CD14-positive monocyte (primary cell): ENCODE data around the gene NUP188. TPM values are rescaled to one million over a fixed set of nuclear protein-coding genes. Genes with fewer than 3 reads are reported as not detected.

Source experiments
- DNase-seq, 3 donors: peaks; one replicate each; pipeline ENCODE4 v3.0.0-alpha.2; 2011 to 2022
- H2AFZ ChIP-seq: 2 replicates; pipeline ENCODE4 v1.6.0; 2012; ENCODE audit warnings: mild to moderate bottlenecking, low read depth, low read length, inconsistent platforms; ENCODE audit not compliant: insufficient read depth, poor library complexity, severe bottlenecking
- H3K27ac ChIP-seq, 2 donors: 1 replicate in 1 of 2; 2 replicates in 1 of 2; pipeline ENCODE4 v1.5.1; 2012 to 2013; ENCODE audit warnings: low read length in 2 of 2, control low read depth in 1 of 2, inconsistent platforms in 1 of 2, low read depth in 1 of 2, mild to moderate bottlenecking in 1 of 2
- H3K27me3 ChIP-seq, 2 donors: one replicate each; pipeline versions ENCODE4 v1.6.0 to v1.6.1; 2011 to 2013; ENCODE audit warnings: low read length in 2 of 2; ENCODE audit not compliant: control insufficient read depth in 2 of 2, insufficient read depth in 2 of 2
- H3K36me3 ChIP-seq, 2 donors: replicated peaks in 1 of 2; 1 replicate in 1 of 2; 2 replicates in 1 of 2; pipeline versions ENCODE4 v1.5.1 to v1.6.1; 2012 to 2013; ENCODE audit warnings: low read length in 2 of 2, control low read depth in 1 of 2, inconsistent platforms in 1 of 2, mild to moderate bottlenecking in 1 of 2; ENCODE audit not compliant: insufficient read depth in 2 of 2, control insufficient read depth in 1 of 2
- H3K4me1 ChIP-seq, 2 donors: 1 replicate in 1 of 2; 2 replicates in 1 of 2; pipeline versions ENCODE4 v1.5.1 to v1.6.1; 2012 to 2013; ENCODE audit warnings: low read length in 2 of 2, control low read depth in 1 of 2, inconsistent platforms in 1 of 2, mild to moderate bottlenecking in 1 of 2, moderate library complexity in 1 of 2; ENCODE audit not compliant: insufficient read depth in 2 of 2, control insufficient read depth in 1 of 2
- H3K4me2 ChIP-seq: replicated peaks from 2 replicates; pipeline ENCODE3; 2012; ENCODE audit warnings: low read length, moderate library complexity, mild to moderate bottlenecking; ENCODE audit not compliant: poor library complexity, severe bottlenecking; ENCODE audit errors: extremely low read depth
- H3K4me3 ChIP-seq, 3 experiments: fragments of 200-600 bp in 1 of 3; sonication (generic) in 1 of 3; replicated peaks in 1 of 3; 1 replicate in 2 of 3; 2 replicates in 1 of 3; pipeline ENCODE4 v1.5.1; 2011 to 2013; ENCODE audit warnings: low read length in 3 of 3, mild to moderate bottlenecking in 3 of 3, control low read depth in 2 of 3, low read depth in 2 of 3, inconsistent platforms in 1 of 3, moderate library complexity in 1 of 3
- H3K79me2 ChIP-seq: 2 replicates; pipeline ENCODE4 v1.6.0; 2012; ENCODE audit warnings: mild to moderate bottlenecking, control low read depth, inconsistent platforms, low read length, moderate library complexity; ENCODE audit not compliant: insufficient read depth
- H3K9ac ChIP-seq: 2 replicates; pipeline ENCODE4 v1.6.0; 2017; ENCODE audit warnings: low read length, mild to moderate bottlenecking; ENCODE audit not compliant: insufficient read depth, poor library complexity, severe bottlenecking
- H3K9me3 ChIP-seq, 2 donors: replicated peaks in 1 of 2; 1 replicate in 1 of 2; 2 replicates in 1 of 2; pipeline versions ENCODE4 v1.5.1 to v1.6.1; 2012 to 2013; ENCODE audit warnings: low read length in 2 of 2, control low read depth in 1 of 2; ENCODE audit not compliant: control insufficient read depth in 1 of 2, insufficient read depth in 1 of 2
- H4K20me1 ChIP-seq: 2 replicates; pipeline ENCODE4 v1.6.0; 2012; ENCODE audit warnings: mild to moderate bottlenecking, low read length, control low read depth, moderate library complexity; ENCODE audit not compliant: insufficient read depth
- H3K27ac Mint-ChIP-seq, 7 donors: one replicate each; pipeline ENCODE4 v1.8.0; 2020; ENCODE audit warnings: mild to moderate bottlenecking in 7 of 7, mixed read lengths in 7 of 7, moderate library complexity in 6 of 7, inconsistent platforms in 2 of 7
- H3K27me3 Mint-ChIP-seq, 3 donors: one replicate each; pipeline ENCODE4 v1.8.0; 2021 to 2022; ENCODE audit warnings: low read depth in 3 of 3, mild to moderate bottlenecking in 3 of 3, mixed read lengths in 3 of 3, moderate library complexity in 3 of 3, inconsistent platforms in 1 of 3
- H3K36me3 Mint-ChIP-seq, 2 donors: one replicate each; pipeline ENCODE4 v1.8.0; 2020; ENCODE audit warnings: mixed read lengths in 2 of 2, inconsistent platforms in 1 of 2, mild to moderate bottlenecking in 1 of 2
- H3K4me1 Mint-ChIP-seq: one replicate; pipeline ENCODE4 v1.8.0; 2020; ENCODE audit warnings: mild to moderate bottlenecking, mixed read lengths
- H3K4me3 Mint-ChIP-seq, 2 donors: one replicate each; pipeline ENCODE4 v1.8.0; 2020; ENCODE audit warnings: mild to moderate bottlenecking in 2 of 2, mixed read lengths in 2 of 2, moderate library complexity in 1 of 2
- H3K9me3 Mint-ChIP-seq, 7 donors: one replicate each; pipeline ENCODE4 v1.8.0; 2020 to 2022; ENCODE audit warnings: mixed read lengths in 7 of 7, mild to moderate bottlenecking in 6 of 7, moderate library complexity in 6 of 7, inconsistent platforms in 2 of 7
- whole genome bisulfite sequencing: methylation state at CpG from one replicate; pipeline ENCODE4 v1.1.5; 2013; ENCODE audit warnings: missing lambda C conversion rate; ENCODE audit not compliant: insufficient coverage; 5-methylcytosine and 5-hydroxymethylcytosine counted together
- intact Hi-C, 2 donors: fragments of 100-400 bp; cut with micrococcal nuclease; formaldehyde crosslinking; loops; one replicate each; pipeline versions ENCODE4 v1.15.0 to v1.15.1; 2023
- polyA plus RNA-seq, 3 donors: library from polyadenylated mRNA; depleted of rRNA in 1 of 3; unstranded in 2 of 3; stranded (reverse) in 1 of 3; fragments of 300-500 nt in 2 of 3; fragments of >200 nt in 1 of 3; fragmentation: Illumina TruSeq in 2 of 3; gene quantifications; 1 replicate in 2 of 3; 2 replicates in 1 of 3; pipeline ENCODE4 v1.2.3, GENCODE V29; 2012 to 2021
- TF ChIP-seq, protein P1 (sequence below): fragments of 200-600 bp; IDR thresholded peaks from one replicate; pipeline ENCODE4 v1.8.0; 2022; ENCODE audit warnings: antibody characterized with exemption, mild to moderate bottlenecking

Gene NUP188
- polyA plus RNA-seq, 3 donors, result 10.5 to 28.2 (median 17.2) TPM

DNA sequence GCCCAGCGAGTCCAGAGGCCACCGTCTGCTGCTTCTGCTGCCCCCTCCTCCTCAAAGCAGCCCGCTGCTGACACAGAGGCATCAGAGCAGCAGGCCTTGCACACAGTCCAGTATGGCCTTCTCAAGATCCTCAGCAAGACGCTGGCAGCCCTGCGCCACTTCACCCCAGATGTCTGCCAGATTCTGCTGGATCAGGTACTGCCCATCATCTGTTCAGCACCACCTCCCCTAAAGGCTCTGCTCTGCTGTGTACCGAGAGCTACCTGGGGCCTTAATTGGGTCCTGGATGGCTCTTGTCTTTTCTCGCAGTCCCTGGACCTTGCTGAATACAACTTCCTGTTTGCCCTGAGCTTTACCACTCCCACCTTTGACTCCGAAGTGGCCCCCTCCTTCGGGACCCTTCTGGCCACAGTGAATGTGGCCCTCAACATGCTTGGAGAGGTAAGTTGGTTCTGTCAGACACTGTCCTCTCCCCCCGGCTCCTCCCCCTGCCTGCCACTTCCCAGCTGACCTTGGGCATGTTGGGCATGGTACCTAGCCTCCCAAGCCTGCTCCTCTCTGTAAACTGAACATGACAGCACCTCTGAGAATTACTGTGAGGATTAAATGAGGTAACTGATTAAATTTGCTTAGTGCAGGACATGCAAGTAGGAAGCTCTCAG lies 58.0 kb downstream of the NUP188 start:
- H3K27ac Mint-ChIP-seq, result peak overlapping the region in 1 of 7 donors; percentile 1
- H2AFZ ChIP-seq, result no peak overlapping the region
- no peaks in the 10 kb centered on the region for H3K79me2 ChIP-seq
- TF ChIP-seq, protein P1, sequence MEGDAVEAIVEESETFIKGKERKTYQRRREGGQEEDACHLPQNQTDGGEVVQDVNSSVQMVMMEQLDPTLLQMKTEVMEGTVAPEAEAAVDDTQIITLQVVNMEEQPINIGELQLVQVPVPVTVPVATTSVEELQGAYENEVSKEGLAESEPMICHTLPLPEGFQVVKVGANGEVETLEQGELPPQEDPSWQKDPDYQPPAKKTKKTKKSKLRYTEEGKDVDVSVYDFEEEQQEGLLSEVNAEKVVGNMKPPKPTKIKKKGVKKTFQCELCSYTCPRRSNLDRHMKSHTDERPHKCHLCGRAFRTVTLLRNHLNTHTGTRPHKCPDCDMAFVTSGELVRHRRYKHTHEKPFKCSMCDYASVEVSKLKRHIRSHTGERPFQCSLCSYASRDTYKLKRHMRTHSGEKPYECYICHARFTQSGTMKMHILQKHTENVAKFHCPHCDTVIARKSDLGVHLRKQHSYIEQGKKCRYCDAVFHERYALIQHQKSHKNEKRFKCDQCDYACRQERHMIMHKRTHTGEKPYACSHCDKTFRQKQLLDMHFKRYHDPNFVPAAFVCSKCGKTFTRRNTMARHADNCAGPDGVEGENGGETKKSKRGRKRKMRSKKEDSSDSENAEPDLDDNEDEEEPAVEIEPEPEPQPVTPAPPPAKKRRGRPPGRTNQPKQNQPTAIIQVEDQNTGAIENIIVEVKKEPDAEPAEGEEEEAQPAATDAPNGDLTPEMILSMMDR, result no peak
- 100% methylated on average over 7 of the region's 10 CpGs for WGBS
- H3K36me3 Mint-ChIP-seq, result peaks cover 64 to 86% of the 10 kb centered on the region in 2 donors
- no peaks in the 10 kb centered on the region for H3K4me1 ChIP-seq
- H4K20me1 ChIP-seq, result no peaks in the 10 kb centered on the region
- no peaks in the 10 kb centered on the region for H3K9me3 ChIP-seq
- H3K36me3 ChIP-seq, result peaks cover 60 to 82% of the 10 kb centered on the region in 2 donors
- H3K9ac ChIP-seq, result no peak overlapping the region
- peaks cover 0 to 2% (median 1%) of the 10 kb centered on the region in 3 donors for H3K27me3 Mint-ChIP-seq
- no peaks in the 10 kb centered on the region for H3K9me3 Mint-ChIP-seq
- H3K27me3 ChIP-seq, result no peaks in the 10 kb centered on the region
- no peak overlapping the region for H3K4me3 ChIP-seq
- intact Hi-C loops, result no loop called here
- H3K27ac ChIP-seq, result no peak overlapping the region
- H3K4me3 Mint-ChIP-seq, result peak overlapping the region in 1 of 2 donors; percentile 24
- no peaks in the 10 kb centered on the region for H3K4me1 Mint-ChIP-seq
- no peak for DNase-seq
- no peak overlapping the region for H3K4me2 ChIP-seq

DNA sequence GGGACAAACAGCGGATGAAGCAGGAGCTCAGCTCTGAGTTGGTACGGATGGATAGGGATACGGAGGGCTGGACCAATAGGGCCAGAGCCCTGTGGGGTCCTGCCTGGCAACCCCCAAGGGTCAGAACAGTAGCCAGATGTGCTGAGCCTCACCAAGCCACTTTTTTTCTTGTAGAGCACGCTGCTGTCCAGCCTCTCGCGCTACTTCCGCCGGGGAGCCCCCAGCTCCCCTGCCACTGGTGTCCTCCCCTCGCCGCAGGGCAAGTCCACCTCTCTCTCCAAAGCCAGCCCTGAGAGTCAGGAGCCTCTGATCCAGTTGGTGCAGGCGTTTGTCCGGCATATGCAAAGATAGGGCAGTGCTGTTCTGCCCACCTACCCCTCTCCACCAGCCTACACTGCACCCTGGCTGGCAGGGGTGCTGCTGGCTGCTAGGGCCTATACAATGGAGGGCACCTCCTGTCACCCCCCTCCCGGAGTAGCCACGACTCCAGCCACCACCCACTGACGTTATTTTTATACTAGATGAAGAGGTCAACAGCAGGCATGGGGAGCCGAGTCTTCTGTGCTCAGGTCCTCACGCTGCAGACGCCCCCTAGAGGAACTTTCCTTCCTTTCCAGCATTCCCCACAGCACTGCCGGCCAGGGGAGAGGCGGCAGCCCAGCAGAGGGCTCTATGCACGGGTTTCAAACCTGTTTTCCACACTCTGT lies 59.0 kb downstream of the NUP188 start:
- peak in 2 of 3 donors; percentile 7 to 27 for DNase-seq

More for the DNA sequence above, 59.0 kb downstream of the NUP188 start:
- peaks cover 56 to 81% of the 10 kb centered on the region in 2 donors for H3K36me3 ChIP-seq
- H3K4me1 ChIP-seq, result no peaks in the 10 kb centered on the region
- H3K4me1 Mint-ChIP-seq, result no peaks in the 10 kb centered on the region
- H3K9ac ChIP-seq, result no peak overlapping the region
- H3K9me3 ChIP-seq, result no peaks in the 10 kb centered on the region
- TF ChIP-seq, protein P1, result peak; percentile 77
- H3K27me3 Mint-ChIP-seq, result peaks cover 0 to 2% (median 0%) of the 10 kb centered on the region in 3 donors
- no peak overlapping the region for H3K27ac ChIP-seq
- H3K79me2 ChIP-seq, result no peaks in the 10 kb centered on the region
- H2AFZ ChIP-seq, result no peak overlapping the region
- H3K27ac Mint-ChIP-seq, result no peak overlapping the region
- no peaks in the 10 kb centered on the region for H4K20me1 ChIP-seq
- no peak overlapping the region for H3K4me3 ChIP-seq
- WGBS, result 82% methylated on average over 15 of the region's 21 CpGs
- intact Hi-C loops, result no loop called here
- H3K27me3 ChIP-seq, result no peaks in the 10 kb centered on the region
- H3K36me3 Mint-ChIP-seq, result peaks cover 60 to 84% of the 10 kb centered on the region in 2 donors
- no peak overlapping the region for H3K4me3 Mint-ChIP-seq
- no peaks in the 10 kb centered on the region for H3K9me3 Mint-ChIP-seq
- no peak overlapping the region for H3K4me2 ChIP-seq
